Subcutaneous abdominal adipose tissue (tissue), 5 donors: ENCODE data around the gene KLF9.
"Not testable (repeated sequence)": the region's sequence is repeated elsewhere in the genome, so short reads cannot be mapped to it uniquely, and the experiment has no call there.

Experiments used
- H3K27ac ChIP-seq: one replicate; pipeline ENCODE4 v1.7.0; 2013; ENCODE audit warnings: low read depth, mild to moderate bottlenecking, inconsistent platforms, low read length, moderate library complexity
- H3K27me3 ChIP-seq, 5 donors: one replicate each; pipeline ENCODE4 v1.7.0; 2013; ENCODE audit warnings: low read length in 5 of 5, inconsistent platforms in 1 of 5; ENCODE audit not compliant: control insufficient read depth in 5 of 5, insufficient read depth in 4 of 5
- H3K36me3 ChIP-seq, 5 donors: one replicate each; pipeline ENCODE4 v1.7.0; 2013; ENCODE audit warnings: low read length in 5 of 5; ENCODE audit not compliant: control insufficient read depth in 5 of 5, insufficient read depth in 5 of 5
- H3K4me1 ChIP-seq, 5 donors: one replicate each; pipeline ENCODE4 v1.7.0; 2013; ENCODE audit warnings: low read length in 5 of 5, mild to moderate bottlenecking in 3 of 5, moderate library complexity in 1 of 5; ENCODE audit not compliant: control insufficient read depth in 5 of 5, insufficient read depth in 5 of 5
- H3K4me3 ChIP-seq, 5 donors: one replicate each; pipeline ENCODE4 v1.7.0; 2013; ENCODE audit warnings: low read length in 5 of 5, low read depth in 1 of 5
- H3K9ac ChIP-seq, 5 donors: one replicate each; pipeline ENCODE4 v1.7.0; 2013; ENCODE audit warnings: low read length in 5 of 5, mild to moderate bottlenecking in 4 of 5, moderate library complexity in 3 of 5
- H3K9me3 ChIP-seq, 5 donors: one replicate each; pipeline ENCODE4 v1.7.0; 2013; ENCODE audit warnings: low read length in 5 of 5; ENCODE audit not compliant: control insufficient read depth in 5 of 5
- donor health status: healthy.
- donor health status: healthy.
- donor health status: healthy.
- donor health status: healthy.
- donor health status: healthy.

The KLF9 gene

GRCh38 chr9:70405808-70406433 is 8.5 kb downstream of the KLF9 start:
- H3K27me3 ChIP-seq = no peaks in the 10 kb centered on the region
- H3K4me1 ChIP-seq = peaks cover 24 to 89% (median 86%) of the 10 kb centered on the region in 5 donors
- H3K4me3 ChIP-seq = peak overlapping the region in 2 of 5 donors; percentile 12 to 13
- H3K9ac ChIP-seq = peak overlapping the region; percentile 1 to 48 (median 35)
- H3K36me3 ChIP-seq = peaks cover 0 to 6% (median 3%) of the 10 kb centered on the region in 5 donors
- H3K27ac ChIP-seq = peak overlapping the region; percentile 86
- no peaks in the 10 kb centered on the region for H3K9me3 ChIP-seq

- no peak overlapping the region for H3K4me3 ChIP-seq
- peaks cover 22 to 89% (median 86%) of the 10 kb centered on the region in 5 donors for H3K4me1 ChIP-seq
- no peaks in the 10 kb centered on the region for H3K9me3 ChIP-seq
- no peak overlapping the region for H3K9ac ChIP-seq
- H3K27me3 ChIP-seq = no peaks in the 10 kb centered on the region
- peaks cover 0 to 9% (median 6%) of the 10 kb centered on the region in 5 donors for H3K36me3 ChIP-seq
- H3K27ac ChIP-seq = peak overlapping the region; percentile 74
Observed at GRCh38 chr9:70404261-70404660, 10.2 kb downstream of the KLF9 start.

GRCh38 chr9:70403618-70404025 is 10.8 kb downstream of the KLF9 start:
- peaks cover 22 to 92% (median 90%) of the 10 kb centered on the region in 5 donors for H3K4me1 ChIP-seq
- H3K36me3 ChIP-seq = peaks cover 0 to 9% (median 6%) of the 10 kb centered on the region in 5 donors
- peak overlapping the region in 1 of 5 donors; percentile 50 for H3K9ac ChIP-seq
- peak overlapping the region; percentile 74 for H3K27ac ChIP-seq
- H3K27me3 ChIP-seq = no peaks in the 10 kb centered on the region
- no peaks in the 10 kb centered on the region for H3K9me3 ChIP-seq
- H3K4me3 ChIP-seq = peak overlapping the region in 1 of 5 donors; percentile 6

DNA sequence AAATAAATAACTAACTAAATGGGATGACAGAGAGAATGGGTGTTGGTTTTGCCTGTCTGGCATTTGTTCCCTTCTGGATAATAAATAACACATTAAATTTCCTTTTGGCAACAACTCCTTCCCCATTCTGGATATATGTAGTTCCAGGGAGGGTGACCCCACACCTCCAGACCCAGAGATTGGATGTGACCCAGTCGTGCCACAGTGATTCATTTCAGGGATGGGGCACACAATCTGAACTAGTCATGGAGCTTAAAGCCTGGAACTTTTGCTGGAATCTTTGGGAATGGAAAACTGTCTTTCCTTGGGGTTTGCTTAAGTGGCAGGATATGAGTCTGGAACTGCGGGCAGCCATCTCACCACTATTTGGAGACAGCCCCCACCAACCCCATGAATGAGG is 11.3 kb downstream of the KLF9 start:
- Histone ChIP-seq H3K27me3 (no peaks in the 10 kb centered on the region), H3K36me3 (peaks cover 0 to 9% (median 2%) of the 10 kb centered on the region in 5 donors), H3K9ac (peak overlapping the region in 1 of 5 donors; percentile 50)

GRCh38 chr9:70402213-70402612 is 12.2 kb downstream of the KLF9 start:
- H3K27me3 ChIP-seq = no peaks in the 10 kb centered on the region
- H3K9ac ChIP-seq = peak overlapping the region in 1 of 5 donors; percentile 49
- H3K36me3 ChIP-seq = peaks cover 0 to 5% (median 0%) of the 10 kb centered on the region in 5 donors
- no peaks in the 10 kb centered on the region for H3K9me3 ChIP-seq
- peak overlapping the region; percentile 74 for H3K27ac ChIP-seq
- no peak overlapping the region for H3K4me3 ChIP-seq
- peaks cover 15 to 92% (median 89%) of the 10 kb centered on the region in 5 donors for H3K4me1 ChIP-seq

More for the DNA sequence above, 11.3 kb downstream of the KLF9 start:
- Histone ChIP-seq H3K27ac (peak overlapping the region; percentile 74), H3K9me3 (no peaks in the 10 kb centered on the region), H3K4me3 (no peak overlapping the region), H3K4me1 (peaks cover 20 to 92% (median 90%) of the 10 kb centered on the region in 5 donors)

DNA sequence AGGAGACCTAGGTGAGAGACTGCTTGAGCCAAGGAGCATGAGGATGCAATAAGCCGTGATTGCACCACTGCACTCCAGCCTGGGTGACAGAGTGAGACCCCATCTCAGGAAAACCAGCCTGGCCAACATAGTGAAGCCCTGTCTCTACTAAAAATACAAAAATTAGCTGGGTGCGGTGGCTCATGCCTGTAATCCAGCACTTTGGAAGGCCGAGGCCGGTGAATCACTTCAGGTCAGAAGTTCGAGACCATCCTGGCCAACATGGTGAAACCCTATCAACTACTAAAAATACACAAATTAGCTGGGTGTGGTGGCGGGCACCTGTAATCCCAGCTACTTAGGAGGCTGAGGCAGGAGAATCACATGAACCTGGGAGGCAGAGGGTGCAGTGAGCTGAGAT is 13.2 kb downstream of the KLF9 start:
- H3K27ac ChIP-seq, H3K4me3 ChIP-seq, H3K36me3 ChIP-seq, H3K9ac ChIP-seq, H3K27me3 ChIP-seq, H3K9me3 ChIP-seq: not testable (repeated sequence)
- H3K4me1 ChIP-seq = peaks cover 10 to 87% (median 81%) of the 10 kb centered on the region in 5 donors

DNA sequence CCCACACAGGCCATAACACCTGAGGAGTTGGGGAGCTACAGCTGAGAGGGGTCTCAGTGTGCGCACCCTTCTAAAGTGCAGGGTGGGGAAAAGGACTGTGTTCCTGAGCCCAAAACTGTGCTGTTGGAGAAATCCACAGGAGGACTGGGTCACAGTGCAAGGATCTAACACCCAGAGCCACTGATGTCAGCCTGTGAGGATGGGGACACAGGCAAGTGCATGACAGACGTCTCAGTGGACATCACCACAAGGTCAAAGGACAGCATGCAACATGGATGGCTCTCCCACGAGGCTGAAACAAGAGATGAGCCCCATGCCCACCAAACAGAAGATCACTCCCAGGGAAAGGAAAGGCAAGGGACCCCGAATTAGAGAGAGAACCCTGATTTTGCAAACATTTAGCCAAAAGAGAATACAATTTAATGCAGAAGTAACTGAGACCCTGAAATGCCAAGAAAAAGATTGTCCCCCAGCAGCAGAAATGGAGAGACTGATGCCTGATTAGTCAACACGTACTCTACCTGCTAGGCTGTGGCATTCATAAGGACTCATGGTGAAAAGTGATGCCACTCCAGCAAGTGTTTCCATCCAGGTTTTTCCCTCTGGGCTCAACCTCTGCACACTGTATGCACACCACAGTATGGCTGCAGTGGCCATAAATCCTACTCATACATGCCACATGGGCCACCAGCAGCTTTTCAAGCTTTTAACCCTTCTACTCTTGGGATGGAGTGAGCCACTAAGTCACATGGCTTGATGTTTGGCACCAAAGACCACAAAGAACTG is 14.2 kb downstream of the KLF9 start:
- Histone ChIP-seq H3K9me3 (no peaks in the 10 kb centered on the region), H3K4me3 (peak overlapping the region in 1 of 5 donors; percentile 7), H3K27ac (no peak overlapping the region), H3K4me1 (peaks cover 8 to 79% (median 76%) of the 10 kb centered on the region in 5 donors), H3K9ac (no peak overlapping the region), H3K36me3 (peaks cover 0 to 5% (median 0%) of the 10 kb centered on the region in 5 donors), H3K27me3 (no peaks in the 10 kb centered on the region)

DNA sequence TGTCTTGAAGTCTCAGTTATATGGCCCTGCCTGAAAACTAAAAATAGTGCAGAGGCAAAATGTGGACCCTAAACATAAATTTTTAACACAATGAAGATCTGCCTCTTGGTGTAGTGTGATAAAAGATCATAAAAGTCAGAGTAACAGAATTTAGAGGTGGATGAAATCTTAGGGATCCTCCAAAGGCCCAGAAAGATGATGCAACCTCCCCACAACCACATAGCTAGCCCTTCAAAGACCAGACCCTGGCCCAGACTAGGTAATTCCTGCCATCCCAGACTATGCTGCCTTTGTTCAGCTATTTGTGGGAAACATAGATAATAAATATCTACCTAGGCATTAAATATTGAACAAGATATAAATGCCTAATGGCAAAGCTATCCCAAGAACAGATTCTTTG is 15.3 kb downstream of the KLF9 start:
- peaks cover 6 to 77% (median 76%) of the 10 kb centered on the region in 5 donors for H3K4me1 ChIP-seq
- H3K9ac ChIP-seq = no peak overlapping the region
- H3K27me3 ChIP-seq = no peaks in the 10 kb centered on the region
- peak overlapping the region; percentile 8 for H3K27ac ChIP-seq
- H3K36me3 ChIP-seq = peaks cover 0 to 5% (median 0%) of the 10 kb centered on the region in 5 donors
- H3K4me3 ChIP-seq = no peak overlapping the region
- no peaks in the 10 kb centered on the region for H3K9me3 ChIP-seq

DNA sequence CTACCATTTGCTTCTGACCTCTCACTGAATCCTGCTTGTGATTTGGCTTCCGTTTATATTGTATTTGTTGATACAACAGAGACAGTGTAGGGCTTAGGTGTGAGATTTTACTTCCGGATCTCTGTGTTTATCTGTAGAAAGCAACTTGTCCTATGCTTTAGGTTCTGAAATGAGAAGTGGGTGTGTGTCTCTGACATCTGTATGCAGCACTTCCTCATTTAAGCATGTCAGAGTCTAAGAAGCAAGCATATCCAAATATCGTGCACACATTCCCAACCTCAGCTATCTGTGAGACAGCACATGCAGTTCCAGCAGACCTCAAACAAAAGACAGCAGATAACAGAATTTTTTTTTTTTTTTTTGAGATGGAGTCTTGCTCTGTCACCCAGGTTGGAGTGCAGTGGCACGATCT is 16.3 kb downstream of the KLF9 start:
- Histone ChIP-seq H3K36me3 (peaks cover 0 to 5% (median 0%) of the 10 kb centered on the region in 5 donors), H3K4me1 (peaks cover 2 to 76% (median 72%) of the 10 kb centered on the region in 5 donors), H3K4me3 (no peak overlapping the region), H3K9ac (no peak overlapping the region), H3K27ac (no peak overlapping the region), H3K9me3 (no peaks in the 10 kb centered on the region), H3K27me3 (no peaks in the 10 kb centered on the region)

DNA sequence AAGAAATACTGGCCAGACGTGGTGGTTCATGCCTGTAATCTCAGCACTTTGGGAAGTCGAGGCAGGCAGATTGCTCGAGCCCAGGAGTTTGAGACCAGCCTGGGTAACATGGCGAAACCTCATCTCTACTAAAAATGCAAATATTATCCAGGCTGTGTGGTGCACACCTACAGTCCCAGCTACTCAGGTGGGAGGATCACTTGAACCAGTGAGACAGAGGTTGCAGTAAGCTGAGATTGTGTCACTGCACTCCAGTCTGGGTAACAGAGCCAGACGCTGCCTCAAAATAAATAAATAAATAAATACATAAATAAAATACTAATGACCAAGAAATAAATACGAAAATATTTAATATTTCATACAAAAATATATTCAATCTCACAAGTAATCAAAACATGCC is 18.8 kb downstream of the KLF9 start:
- H3K4me1 ChIP-seq = peaks cover 4 to 84% (median 76%) of the 10 kb centered on the region in 5 donors
- no peaks in the 10 kb centered on the region for H3K9me3 ChIP-seq
- peaks cover 0 to 5% (median 0%) of the 10 kb centered on the region in 5 donors for H3K36me3 ChIP-seq
- H3K9ac ChIP-seq = no peak overlapping the region
- H3K27ac ChIP-seq = no peak overlapping the region
- H3K27me3 ChIP-seq = no peaks in the 10 kb centered on the region
- H3K4me3 ChIP-seq = no peak overlapping the region
